GM10266 (cell line): ENCODE data around the gene RHOD.

Experiments
- DNase-seq: peaks from one replicate; pipeline ENCODE4 v3.0.0; 2012; ENCODE audit errors: extremely low spot score
- TF ChIP-seq, protein P1 (sequence below): IDR thresholded peaks from 2 replicates; pipeline ENCODE4 v1.5.1; 2012; ENCODE audit warnings: mild to moderate bottlenecking, low read depth; ENCODE audit not compliant: control insufficient read depth, insufficient read depth; ENCODE audit errors: missing control alignments

RHOD gene

DNA sequence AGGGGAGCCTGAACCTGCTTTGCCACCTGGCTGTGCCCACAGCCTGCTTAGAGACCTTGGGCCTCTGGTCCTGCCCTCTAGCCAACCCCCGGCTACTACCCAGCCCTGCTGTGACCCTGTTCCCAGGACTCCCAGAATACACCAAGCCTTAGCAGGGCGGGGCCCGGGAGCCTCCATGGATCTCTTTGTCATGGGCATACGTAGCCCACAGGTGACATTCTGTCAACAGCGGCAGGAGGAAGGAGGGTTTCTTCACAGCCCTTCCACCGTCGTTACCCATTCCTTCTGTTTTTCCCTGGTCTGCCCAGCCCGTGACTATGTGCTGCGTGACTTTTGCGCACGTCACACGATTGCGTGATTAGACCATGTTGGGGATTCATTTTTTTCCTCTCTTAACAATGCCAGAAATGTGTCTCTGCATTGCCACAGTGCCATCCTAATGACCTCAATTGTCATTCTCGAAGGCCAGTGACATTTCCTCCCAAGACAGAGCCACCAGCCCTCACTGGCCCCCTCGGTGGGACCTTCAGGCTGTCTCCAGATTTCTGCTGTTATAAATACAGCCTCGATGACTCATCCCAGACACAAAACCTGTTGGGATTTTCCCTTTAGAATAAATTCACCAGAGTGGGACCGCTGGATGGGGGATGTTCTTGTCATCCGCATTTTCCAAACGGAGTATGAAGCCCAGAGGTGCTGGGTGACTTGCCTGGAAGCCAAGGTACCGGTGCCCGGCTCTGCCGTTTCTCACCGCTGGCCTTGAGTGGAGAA is 24.7 kb upstream of the RHOD start:
- TF ChIP-seq, protein P1, sequence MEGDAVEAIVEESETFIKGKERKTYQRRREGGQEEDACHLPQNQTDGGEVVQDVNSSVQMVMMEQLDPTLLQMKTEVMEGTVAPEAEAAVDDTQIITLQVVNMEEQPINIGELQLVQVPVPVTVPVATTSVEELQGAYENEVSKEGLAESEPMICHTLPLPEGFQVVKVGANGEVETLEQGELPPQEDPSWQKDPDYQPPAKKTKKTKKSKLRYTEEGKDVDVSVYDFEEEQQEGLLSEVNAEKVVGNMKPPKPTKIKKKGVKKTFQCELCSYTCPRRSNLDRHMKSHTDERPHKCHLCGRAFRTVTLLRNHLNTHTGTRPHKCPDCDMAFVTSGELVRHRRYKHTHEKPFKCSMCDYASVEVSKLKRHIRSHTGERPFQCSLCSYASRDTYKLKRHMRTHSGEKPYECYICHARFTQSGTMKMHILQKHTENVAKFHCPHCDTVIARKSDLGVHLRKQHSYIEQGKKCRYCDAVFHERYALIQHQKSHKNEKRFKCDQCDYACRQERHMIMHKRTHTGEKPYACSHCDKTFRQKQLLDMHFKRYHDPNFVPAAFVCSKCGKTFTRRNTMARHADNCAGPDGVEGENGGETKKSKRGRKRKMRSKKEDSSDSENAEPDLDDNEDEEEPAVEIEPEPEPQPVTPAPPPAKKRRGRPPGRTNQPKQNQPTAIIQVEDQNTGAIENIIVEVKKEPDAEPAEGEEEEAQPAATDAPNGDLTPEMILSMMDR = no peak
- no peak for DNase-seq

DNA sequence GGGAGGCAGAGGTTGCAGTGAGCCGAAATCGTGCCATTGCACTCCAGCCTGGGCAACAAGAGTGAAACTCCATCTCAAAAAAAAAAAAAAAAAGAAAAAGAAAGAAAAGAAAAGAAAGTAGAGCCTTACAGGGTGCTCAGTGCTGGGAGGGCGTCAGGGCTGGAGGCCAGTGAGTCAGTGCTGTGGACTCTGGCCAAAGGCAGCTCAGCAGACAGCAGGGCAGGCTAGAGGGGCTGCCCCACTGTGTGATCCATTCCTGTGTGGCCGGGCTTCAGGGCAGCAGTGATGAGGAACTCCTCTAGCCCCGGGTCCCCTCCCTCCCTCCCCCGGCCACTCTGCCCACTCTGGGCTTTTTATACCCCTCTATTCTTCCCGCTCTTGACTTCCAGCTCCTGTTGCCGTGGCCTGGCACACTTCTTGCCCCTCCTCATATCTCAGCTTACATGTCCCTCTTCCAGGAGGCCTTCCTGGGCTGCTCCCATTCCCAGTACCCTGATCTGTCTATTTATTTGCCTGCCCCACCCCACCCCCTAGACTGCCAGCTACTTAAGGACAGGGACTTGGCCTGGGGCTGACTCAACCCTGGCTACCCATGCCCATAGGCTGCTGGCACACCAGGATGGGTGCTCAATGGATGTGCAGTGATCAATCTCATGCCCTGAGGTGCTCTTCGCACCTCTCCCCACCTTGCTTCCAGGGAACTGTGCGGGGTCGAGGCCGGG is 23.7 kb upstream of the RHOD start:
- TF ChIP-seq, protein P1 = no peak
- no peak for DNase-seq

GRCh38 chr11:67033661-67034166 is 22.9 kb upstream of the RHOD start:
- no peak for DNase-seq
- TF ChIP-seq, protein P1 = no peak

GRCh38 chr11:67034350-67034749 is 22.3 kb upstream of the RHOD start:
- TF ChIP-seq, protein P1 = no peak
- no peak for DNase-seq

DNA sequence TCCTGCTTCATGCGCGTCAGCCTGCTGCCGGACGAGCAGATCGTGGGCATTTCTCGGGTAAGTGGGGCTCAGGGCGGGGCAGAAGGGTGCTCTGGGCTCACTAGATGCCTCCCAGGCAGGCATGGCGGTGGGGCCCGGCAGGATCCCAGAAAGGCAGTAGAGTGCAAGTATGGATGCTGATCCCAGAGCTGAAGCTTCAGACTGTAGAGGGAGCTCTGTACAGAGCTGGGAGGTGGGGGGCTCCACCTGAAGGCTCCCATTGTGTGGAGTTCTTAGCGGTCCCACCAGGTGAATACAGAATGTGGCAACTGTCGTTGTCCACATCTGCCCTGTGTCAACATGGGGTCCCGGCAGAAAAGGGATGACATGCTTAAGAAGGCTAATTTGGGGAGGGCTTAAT is 16.5 kb upstream of the RHOD start:
- DNase-seq = no peak
- TF ChIP-seq, protein P1 = no peak

GRCh38 chr11:67041602-67042001 is 15.0 kb upstream of the RHOD start:
- TF ChIP-seq, protein P1 = no peak
- DNase-seq = no peak
